Ishikawa (cell line): ENCODE data around the gene DMD.

Experiments used
- EP300 ChIP-seq: IDR thresholded peaks from 2 replicates; pipeline ENCODE4 v1.6.1; 2012; ENCODE audit warnings: borderline replicate concordance
- NFIC ChIP-seq: IDR thresholded peaks from 2 replicates; pipeline ENCODE4 v1.6.1; 2012
- RAD21 ChIP-seq: IDR thresholded peaks from 2 replicates; pipeline ENCODE4 v1.6.1; 2012; ENCODE audit warnings: low read depth
- YY1 ChIP-seq: IDR thresholded peaks from 2 replicates; pipeline ENCODE4 v1.6.1; 2012; ENCODE audit warnings: low read depth
- ZBTB7A ChIP-seq: IDR thresholded peaks from 2 replicates; pipeline ENCODE4 v1.6.1; 2012; ENCODE audit warnings: low read depth
- TF ChIP-seq, protein P1 (sequence below): IDR thresholded peaks from 2 replicates; pipeline ENCODE4 v1.6.1; 2012; ENCODE audit warnings: low read depth, mild to moderate bottlenecking
- TF ChIP-seq, protein P2 (sequence below): IDR thresholded peaks from 2 replicates; pipeline ENCODE4 v1.6.1; 2012

DNA sequence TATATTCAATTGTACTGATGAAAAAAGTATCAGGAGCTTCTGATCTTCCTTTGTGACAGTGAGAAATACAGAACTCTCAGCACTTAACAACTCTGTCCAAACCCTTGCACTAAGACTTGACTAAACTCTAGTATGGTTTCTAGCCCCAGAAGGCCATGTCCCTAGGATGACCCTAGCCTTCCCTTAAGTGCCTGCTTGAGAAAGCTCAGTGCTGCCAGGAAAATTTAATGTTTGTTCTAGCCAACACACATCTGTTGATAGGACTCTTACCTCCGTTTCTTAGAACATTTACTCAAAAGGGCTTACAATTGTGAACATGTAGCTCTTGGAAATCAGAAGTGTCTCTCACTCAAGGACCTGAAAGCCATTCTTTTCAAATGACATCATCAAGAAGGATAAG is 1084.4 kb downstream of the DMD start:
- TF ChIP-seq RAD21: no peak
- no peak for TF ChIP-seq ZBTB7A
- TF ChIP-seq, protein P1, sequence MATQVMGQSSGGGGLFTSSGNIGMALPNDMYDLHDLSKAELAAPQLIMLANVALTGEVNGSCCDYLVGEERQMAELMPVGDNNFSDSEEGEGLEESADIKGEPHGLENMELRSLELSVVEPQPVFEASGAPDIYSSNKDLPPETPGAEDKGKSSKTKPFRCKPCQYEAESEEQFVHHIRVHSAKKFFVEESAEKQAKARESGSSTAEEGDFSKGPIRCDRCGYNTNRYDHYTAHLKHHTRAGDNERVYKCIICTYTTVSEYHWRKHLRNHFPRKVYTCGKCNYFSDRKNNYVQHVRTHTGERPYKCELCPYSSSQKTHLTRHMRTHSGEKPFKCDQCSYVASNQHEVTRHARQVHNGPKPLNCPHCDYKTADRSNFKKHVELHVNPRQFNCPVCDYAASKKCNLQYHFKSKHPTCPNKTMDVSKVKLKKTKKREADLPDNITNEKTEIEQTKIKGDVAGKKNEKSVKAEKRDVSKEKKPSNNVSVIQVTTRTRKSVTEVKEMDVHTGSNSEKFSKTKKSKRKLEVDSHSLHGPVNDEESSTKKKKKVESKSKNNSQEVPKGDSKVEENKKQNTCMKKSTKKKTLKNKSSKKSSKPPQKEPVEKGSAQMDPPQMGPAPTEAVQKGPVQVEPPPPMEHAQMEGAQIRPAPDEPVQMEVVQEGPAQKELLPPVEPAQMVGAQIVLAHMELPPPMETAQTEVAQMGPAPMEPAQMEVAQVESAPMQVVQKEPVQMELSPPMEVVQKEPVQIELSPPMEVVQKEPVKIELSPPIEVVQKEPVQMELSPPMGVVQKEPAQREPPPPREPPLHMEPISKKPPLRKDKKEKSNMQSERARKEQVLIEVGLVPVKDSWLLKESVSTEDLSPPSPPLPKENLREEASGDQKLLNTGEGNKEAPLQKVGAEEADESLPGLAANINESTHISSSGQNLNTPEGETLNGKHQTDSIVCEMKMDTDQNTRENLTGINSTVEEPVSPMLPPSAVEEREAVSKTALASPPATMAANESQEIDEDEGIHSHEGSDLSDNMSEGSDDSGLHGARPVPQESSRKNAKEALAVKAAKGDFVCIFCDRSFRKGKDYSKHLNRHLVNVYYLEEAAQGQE: no peak
- TF ChIP-seq, protein P2, sequence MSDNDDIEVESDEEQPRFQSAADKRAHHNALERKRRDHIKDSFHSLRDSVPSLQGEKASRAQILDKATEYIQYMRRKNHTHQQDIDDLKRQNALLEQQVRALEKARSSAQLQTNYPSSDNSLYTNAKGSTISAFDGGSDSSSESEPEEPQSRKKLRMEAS: no peak
- TF ChIP-seq YY1: no peak
- no peak for TF ChIP-seq NFIC
- no peak for TF ChIP-seq EP300
